AG10803 (cell line): ENCODE results near the gene CHCHD4.
"Not testable (repeated sequence)": the region's sequence is repeated elsewhere in the genome, so short reads cannot be mapped to it uniquely, and the experiment has no call there.

Experiments
- DNase-seq: peaks from one replicate; pipeline ENCODE4 v3.0.0; 2010; ENCODE audit warnings: low read depth
- H3K4me3 ChIP-seq: 2 replicates; pipeline ENCODE4 v1.5.1; 2011; ENCODE audit warnings: mild to moderate bottlenecking, low read length, control low read depth
- CTCF ChIP-seq: conservative IDR thresholded peaks from 2 replicates; pipeline ENCODE4 v1.5.1; 2011; ENCODE audit warnings: mild to moderate bottlenecking, low read length, control low read depth, inconsistent platforms

Gene CHCHD4

DNA sequence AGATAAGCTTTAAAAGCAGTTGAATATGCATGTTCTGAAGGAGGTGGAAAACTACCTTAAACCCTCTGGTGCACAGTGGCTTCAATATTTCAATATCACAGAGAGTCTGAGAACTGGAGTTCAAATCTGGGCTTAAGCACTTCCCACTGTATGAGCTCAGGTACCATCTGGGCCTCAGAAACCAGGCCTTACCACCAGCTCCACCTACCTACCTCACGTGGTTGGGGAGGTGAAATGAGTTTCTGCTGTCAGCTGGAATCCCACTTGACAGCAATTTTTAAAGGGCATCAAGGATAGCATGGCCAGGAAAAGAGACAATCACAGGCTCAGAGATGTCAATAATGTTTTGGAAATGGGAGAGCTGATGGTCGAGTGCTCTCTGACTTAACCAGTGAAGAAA, 5.0 kb downstream of the CHCHD4 start:
- TF ChIP-seq CTCF, result no peak
- DNase-seq, result no peak
- no peak overlapping the region for H3K4me3 ChIP-seq

- H3K4me3 ChIP-seq, result no peak overlapping the region
- no peak for DNase-seq
- no peak for TF ChIP-seq CTCF
Measured at GRCh38 chr3:14118400-14119381, 6.0 kb downstream of the CHCHD4 start.

DNA sequence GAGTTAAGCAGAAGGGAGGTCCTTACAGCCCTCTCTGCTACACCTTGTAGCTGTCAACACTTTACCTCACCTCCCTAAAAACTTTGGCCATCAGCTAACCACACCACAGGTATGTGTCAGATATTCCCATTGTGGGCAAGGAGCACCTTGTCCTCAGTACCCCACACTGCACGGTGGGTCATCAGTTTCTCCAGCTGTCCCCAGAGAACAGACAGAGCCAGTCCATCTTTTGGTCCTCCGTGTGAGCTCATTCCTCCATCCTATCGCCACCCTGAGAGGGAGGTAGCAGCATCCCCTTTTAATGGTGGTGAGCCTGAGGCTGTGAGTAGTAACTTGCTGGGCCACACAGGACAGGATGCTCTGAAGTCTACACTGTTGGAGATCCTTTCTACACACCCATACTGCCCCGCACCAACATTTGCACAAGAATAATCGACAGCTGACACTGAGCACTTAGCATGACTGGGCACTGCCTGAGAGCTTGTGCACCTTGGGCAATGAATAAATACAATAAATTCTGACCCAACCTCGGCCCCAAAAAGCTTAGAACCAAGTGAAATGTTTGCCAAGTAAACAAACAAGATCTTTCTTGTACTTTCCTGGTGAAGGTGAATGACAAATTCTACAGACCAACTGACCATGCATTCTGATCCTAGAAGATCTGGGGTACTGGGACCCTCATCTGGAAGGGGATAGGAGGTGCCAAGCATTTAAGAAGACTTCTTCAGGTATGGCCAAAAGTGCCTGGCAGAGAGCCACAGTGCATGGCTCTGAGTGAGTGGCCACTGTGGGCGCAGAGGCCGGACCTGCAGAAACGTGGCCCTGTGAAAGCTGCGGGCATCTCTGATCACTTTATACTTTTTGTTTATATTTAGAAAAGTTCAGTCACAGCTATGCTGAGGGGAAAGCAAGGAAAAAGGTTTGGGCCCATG, 6.9 kb downstream of the CHCHD4 start:
- DNase-seq, result no peak
- TF ChIP-seq CTCF, result no peak
- H3K4me3 ChIP-seq, result no peak overlapping the region

GRCh38 chr3:14113965-14114635, 10.6 kb downstream of the CHCHD4 start:
- no peak for DNase-seq
- no peak overlapping the region for H3K4me3 ChIP-seq
- TF ChIP-seq CTCF, result peak; percentile 12; the same call in 1 of the 2 replicates

DNA sequence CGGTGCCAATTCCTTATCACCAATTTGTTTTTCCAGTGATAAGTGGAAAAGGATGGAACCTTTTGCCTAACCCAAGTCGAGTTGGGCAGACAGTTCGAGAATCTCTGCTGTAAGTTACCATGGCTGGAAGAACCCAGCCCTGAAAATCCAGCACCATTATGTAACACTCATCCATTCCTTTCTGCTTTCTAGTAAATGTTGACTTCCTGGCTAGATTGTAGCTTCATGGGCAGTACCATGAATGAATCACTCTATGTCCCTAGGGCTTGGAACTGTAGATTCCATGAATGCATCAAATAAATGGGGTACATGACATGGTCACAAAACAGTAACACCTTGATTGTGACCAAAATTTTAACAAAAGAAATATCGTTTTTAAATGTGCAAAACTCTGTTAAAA, 14.0 kb downstream of the CHCHD4 start:
- no peak for DNase-seq
- H3K4me3 ChIP-seq, result no peak overlapping the region
- no peak for TF ChIP-seq CTCF

DNA sequence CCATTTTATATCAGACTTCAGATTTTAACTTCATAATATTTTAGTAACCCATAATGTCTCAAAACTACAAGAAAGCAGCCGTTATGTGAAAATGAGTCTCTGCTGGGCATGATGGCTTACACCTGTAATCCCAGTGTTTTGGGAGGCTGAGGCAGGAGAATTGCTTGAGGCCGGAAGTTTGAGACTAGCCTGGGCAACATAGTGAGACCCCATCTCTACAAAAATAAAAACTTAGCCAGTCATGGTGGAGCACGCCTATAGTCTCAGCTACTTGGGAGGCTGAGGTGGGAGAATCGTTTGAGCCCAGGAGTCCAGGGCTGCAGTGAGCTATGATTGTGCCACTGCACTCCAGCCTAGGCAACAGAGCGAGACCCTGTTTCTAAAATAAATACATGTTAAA, 14.8 kb downstream of the CHCHD4 start:
- H3K4me3 ChIP-seq, DNase-seq: not testable (repeated sequence)
